GM12878 (cell line): ENCODE measurements around the gene AHCYL2. TPM values are rescaled to one million over a fixed set of nuclear protein-coding genes. Genes with fewer than 3 reads are reported as not detected.

Source experiments
- ATAC-seq: fragments of 200-7000 bp; cut with Tn5 transposase; 3 replicates; pipeline ENCODE4 v1.9.1; 2020; ENCODE audit warnings: mild to moderate bottlenecking, moderate library complexity
- BruUV-seq: library from RNA; stranded (reverse); fragments of 400-500 nt; replicated peaks from 2 replicates; lab custom pipeline; 2021; lab: Mats Ljungman, UMichigan
- CTCF ChIA-PET: fragments of 300-600 bp; sonication (Branson Sonifier 250); formaldehyde crosslinking; extraction: SDS; loops from one replicate; lab custom pipeline; 2021; ENCODE audit warnings: inconsistent platforms; lab: Yijun Ruan, JAX
- POLR2A ChIA-PET: fragments of 350-600 bp; formaldehyde crosslinking; extraction: SDS; loops from one replicate; lab custom pipeline; 2021; ENCODE audit warnings: inconsistent platforms; lab: Charles Lee
- RAD21 ChIA-PET: fragments of 300-600 bp; sonication (Branson Sonifier 250); formaldehyde crosslinking; loops from one replicate; lab custom pipeline; 2023; ENCODE audit warnings: antibody characterized with exemption; ENCODE audit not compliant: unreplicated experiment; lab: Charles Lee
- SMC1A ChIA-PET: fragments of 300-600 bp; sonication (Branson Sonifier 250); formaldehyde crosslinking; loops from one replicate; lab custom pipeline; 2023; ENCODE audit not compliant: unreplicated experiment, uncharacterized antibody; lab: Charles Lee
- DNase-seq: peaks from one replicate; pipeline ENCODE4 v3.0.0-alpha.2; 2011; ENCODE audit warnings: low read depth, low spot score
- FAIRE-seq: peaks from 3 replicates; lab custom pipeline; 2011; peaks lifted over from hg19 to GRCh38; lab: Jason Lieb, UNC
- H2AFZ ChIP-seq: 2 replicates; pipeline ENCODE4 v1.6.0; 2011; ENCODE audit warnings: low read depth, low read length, control low read depth; ENCODE audit not compliant: control insufficient read depth
- H3K27ac ChIP-seq: 2 replicates; pipeline ENCODE4 v1.5.1; 2011; ENCODE audit warnings: control low read depth; ENCODE audit not compliant: control insufficient read depth, insufficient read depth
- H3K27me3 ChIP-seq, 2 experiments: replicated peaks in 1 of 2; 2 replicates each; pipeline versions ENCODE4 v1.6.0 to v1.6.1; 2011; ENCODE audit warnings: low read length in 1 of 2; ENCODE audit not compliant: control insufficient read depth in 2 of 2, insufficient read depth in 2 of 2
- H3K36me3 ChIP-seq, 2 experiments: 2 replicates each; pipeline ENCODE4 v1.5.1; 2011; ENCODE audit warnings: low read length in 1 of 2; ENCODE audit not compliant: control insufficient read depth in 2 of 2, insufficient read depth in 2 of 2
- H3K4me1 ChIP-seq: 2 replicates; pipeline ENCODE4 v1.6.1; 2011; ENCODE audit warnings: mild to moderate bottlenecking, low read length, moderate library complexity, mixed read lengths; ENCODE audit not compliant: control insufficient read depth, insufficient read depth
- H3K4me2 ChIP-seq: 2 replicates; pipeline ENCODE4 v1.6.0; 2011; ENCODE audit warnings: control low read depth; ENCODE audit not compliant: control insufficient read depth, insufficient read depth
- H3K4me3 ChIP-seq: fragments of 200-600 bp; sonication (generic); 2 replicates; pipeline ENCODE4 v1.5.1; 2016
- H3K79me2 ChIP-seq: 2 replicates; pipeline ENCODE4 v1.6.0; 2011; ENCODE audit warnings: low read length; ENCODE audit not compliant: control insufficient read depth, insufficient read depth
- H3K9ac ChIP-seq: 2 replicates; pipeline ENCODE4 v1.8.0; 2011; ENCODE audit warnings: low read length, control low read depth, mixed read lengths; ENCODE audit not compliant: control insufficient read depth, insufficient read depth
- H3K9me3 ChIP-seq: replicated peaks from 3 replicates; pipeline ENCODE4 v1.5.1; 2011; ENCODE audit warnings: mild to moderate bottlenecking, low read length; ENCODE audit not compliant: control insufficient read depth, insufficient read depth
- H4K20me1 ChIP-seq: 2 replicates; pipeline ENCODE4 v1.6.0; 2011; ENCODE audit not compliant: control insufficient read depth, insufficient read depth
- BMI1 ChIP-seq: fragments of 450-650 bp; IDR thresholded peaks from 2 replicates; pipeline ENCODE4 v1.6.1; 2016; ENCODE audit warnings: mild to moderate bottlenecking, moderate library complexity, borderline replicate concordance
- EZH2 ChIP-seq: IDR thresholded peaks from 2 replicates; pipeline ENCODE4 v1.6.1; 2012; ENCODE audit warnings: low read depth, mild to moderate bottlenecking, control low read depth, inconsistent platforms, low read length, borderline replicate concordance; ENCODE audit not compliant: control insufficient read depth
- HCFC1 ChIP-seq: fragments of 150-350 bp; IDR thresholded peaks from 2 replicates; pipeline ENCODE4 v1.6.1; 2014; ENCODE audit warnings: low read length
- KLF5 ChIP-seq: fragments of 450-650 bp; IDR thresholded peaks from 2 replicates; pipeline ENCODE4 v1.6.1; 2014; ENCODE audit warnings: mild to moderate bottlenecking; ENCODE audit not compliant: partially characterized antibody
- PAX5 ChIP-seq: IDR thresholded peaks from 2 replicates; pipeline ENCODE4 v1.6.1; 2011; ENCODE audit warnings: low read depth, low read length, borderline replicate concordance
- RAD51 ChIP-seq: fragments of 450-650 bp; IDR thresholded peaks from 2 replicates; pipeline ENCODE4 v1.6.1; 2016; ENCODE audit warnings: moderate library complexity, mild to moderate bottlenecking, inconsistent platforms
- RBBP5 ChIP-seq: fragments of 200-600 bp; sonication (generic); conservative IDR thresholded peaks from 2 replicates; pipeline ENCODE4 v1.6.1; 2016
- SKIL ChIP-seq: fragments of 450-650 bp; IDR thresholded peaks from 2 replicates; pipeline ENCODE4 v1.6.1; 2017; ENCODE audit warnings: mild to moderate bottlenecking, low read depth, inconsistent platforms; ENCODE audit not compliant: poor library complexity, severe bottlenecking
- ZNF24 ChIP-seq: fragments of 450-650 bp; IDR thresholded peaks from 2 replicates; pipeline ENCODE4 v1.6.1; 2017; ENCODE audit warnings: antibody characterized with exemption, mild to moderate bottlenecking
- ZNF622 ChIP-seq: fragments of 450-650 bp; IDR thresholded peaks from 2 replicates; pipeline ENCODE4 v1.6.1; 2017; ENCODE audit warnings: mild to moderate bottlenecking, inconsistent platforms
- whole genome bisulfite sequencing: methylation state at CpG from one replicate; pipeline ENCODE4 v1.1.6; 2016; ENCODE audit warnings: low lambda C conversion rate; ENCODE audit not compliant: insufficient replicate concordance, insufficient coverage; ENCODE audit errors: missing lambda C conversion rate; 5-methylcytosine and 5-hydroxymethylcytosine counted together
- in situ Hi-C: fragments of 300-500 bp; cut with MboI; formaldehyde crosslinking; loops from 9 replicates; pipeline ENCODE4 v1.14.3; 2018; ENCODE audit warnings: mixed read lengths
- intact Hi-C: fragments of 100-400 bp; cut with micrococcal nuclease; formaldehyde crosslinking; loops from one replicate; pipeline ENCODE4 v1.14.2; 2022; ENCODE audit not compliant: unreplicated experiment
- polyA plus RNA-seq, 11 experiments: library from polyadenylated mRNA; depleted of rRNA in 4 of 11; unstranded in 6 of 11; stranded (reverse) in 5 of 11; fragments of >200 nt; fragmentation: Nextera tagmentation in 4 of 11; fragmentation: Illumina TruSeq in 1 of 11; extraction: Ambion mirVana in 4 of 11; extraction: Trizol in 1 of 11; gene quantifications; 1 replicate in 1 of 11; 2 replicates in 10 of 11; pipeline versions ENCODE4 v1.2.1 to v1.2.3, GENCODE V29; 2011 to 2016; ENCODE audit warnings: inconsistent platforms in 2 of 11, missing spikeins in 2 of 11, low read depth in 1 of 11
- total RNA-seq, 4 experiments: library from RNA; depleted of rRNA in 3 of 4; stranded (reverse); fragments of >200 nt in 3 of 4; fragmentation: Illumina TruSeq in 1 of 4; extraction: Trizol in 1 of 4; gene quantifications; 2 replicates each; pipeline versions ENCODE4 v1.2.1 to v1.2.3, GENCODE V29; 2013 to 2021

AHCYL2 gene
- total and polyA plus RNA-seq, 10 of the 15 experiments (the other 5 are each of a cell fraction or from before 2014, with no cell fraction given) = 1.7 to 29.1 (median 5.4) TPM

DNA sequence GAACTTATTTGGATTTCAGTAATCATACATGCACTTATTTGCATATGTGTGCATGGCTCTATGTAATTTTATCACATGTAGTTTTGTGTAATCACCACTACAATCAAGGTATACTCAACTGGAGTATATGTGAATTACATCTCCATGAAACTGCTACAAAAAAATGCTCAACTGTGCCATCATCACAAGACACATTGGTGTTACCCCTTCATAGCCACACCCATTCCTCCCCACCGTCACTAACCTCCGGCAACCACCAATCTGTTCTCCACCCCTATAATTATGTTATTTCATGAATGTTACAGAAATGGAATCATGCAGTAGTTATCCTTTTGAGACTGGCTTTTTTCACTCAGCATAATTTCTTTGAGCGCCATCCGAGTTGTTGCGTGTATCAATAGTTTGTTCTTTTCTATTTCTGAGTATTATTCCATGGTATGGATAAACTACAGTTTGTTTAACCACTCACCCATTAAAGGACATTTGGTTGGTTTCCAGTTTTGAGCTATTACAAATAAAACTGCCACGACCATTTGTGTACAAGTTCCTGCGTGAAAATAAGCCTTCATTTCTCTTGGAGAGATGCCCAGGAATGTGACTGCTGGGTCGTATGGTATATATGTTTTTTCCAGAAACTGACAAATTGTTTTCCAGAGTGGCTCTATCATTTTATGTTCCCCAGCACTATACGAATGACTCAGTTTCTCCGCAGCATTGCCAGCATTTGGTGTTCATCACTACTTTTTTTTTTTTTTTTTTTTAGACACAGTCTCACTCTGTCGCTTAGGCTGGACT, 47.7 kb upstream of the AHCYL2 start:
- H3K9ac ChIP-seq = no peak overlapping the region
- no peak overlapping the region for H3K4me2 ChIP-seq
- no peaks in the 10 kb centered on the region for H3K27me3 ChIP-seq
- no peaks in the 10 kb centered on the region for H4K20me1 ChIP-seq
- ATAC-seq (no peak; the same call in 2 of the 3 replicates), DNase-seq (no peak), FAIRE-seq (no peak)
- ChIA-PET SMC1A (interaction anchor here (1.0 kb wide), 1 partner anchor 14 kb away, joined by 3 read pairs; no protein-coding TSS in a partner anchor), RAD21 (interaction anchor here (0.6 kb wide), 1 partner anchor 45 kb away, joined by 3 read pairs; no protein-coding TSS in a partner anchor), CTCF (no interaction called here), POLR2A (no interaction called here)
- no peak overlapping the region for H3K27ac ChIP-seq
- BruUV-seq = no TSS peak
- H3K79me2 ChIP-seq = no peaks in the 10 kb centered on the region
- intact Hi-C loops = no loop called here
- in situ Hi-C loops = no loop called here
- no peak overlapping the region for H2AFZ ChIP-seq
- 84% methylated on average over 11 of the region's 11 CpGs for WGBS
- no peaks in the 10 kb centered on the region for H3K4me1 ChIP-seq
- no peak overlapping the region for H3K4me3 ChIP-seq
- no peak for TF ChIP-seq ZNF622
- TF ChIP-seq EZH2 = no peak
- H3K36me3 ChIP-seq = no peaks in the 10 kb centered on the region
- H3K9me3 ChIP-seq = no peaks in the 10 kb centered on the region

- no peak overlapping the region for H3K4me2 ChIP-seq
- DNase-seq = no peak
- H3K4me1 ChIP-seq = peaks cover 8% of the 10 kb centered on the region
- BruUV-seq = no TSS peak
- WGBS = 77% methylated on average over 6 of the region's 6 CpGs
- H3K36me3 ChIP-seq = no peaks in the 10 kb centered on the region
- H2AFZ ChIP-seq = no peak overlapping the region
- no peaks in the 10 kb centered on the region for H4K20me1 ChIP-seq
- CTCF ChIA-PET = interaction anchor here (1.0 kb wide), 1 partner anchor 21 kb away, joined by 5 read pairs; no protein-coding TSS in a partner anchor
- in situ Hi-C loops (no loop called here), intact Hi-C loops (no loop called here)
- FAIRE-seq = no peak
- H3K9ac ChIP-seq = no peak overlapping the region
- H3K27ac ChIP-seq = no peak overlapping the region
- no peaks in the 10 kb centered on the region; the same call in 1 of the 2 replicates for H3K79me2 ChIP-seq
- SMC1A ChIA-PET = interaction anchor here (0.8 kb wide), 1 partner anchor 48 kb away, joined by 3 read pairs; no protein-coding TSS in a partner anchor
- no peak for ATAC-seq
- no peaks in the 10 kb centered on the region for H3K9me3 ChIP-seq
- H3K27me3 ChIP-seq = 0 out of 4 replicates have a peak, but pooled peaks cover 0 to 1% of the 10 kb centered on the region in 2 experiments
- H3K4me3 ChIP-seq = no peak overlapping the region
- RAD21 ChIA-PET = no interaction called here
- POLR2A ChIA-PET = interaction anchor here (0.5 kb wide), 1 partner anchor 28 kb away, joined by 5 read pairs; no protein-coding TSS in a partner anchor
- TF ChIP-seq BMI1 (no peak), PAX5 (no peak), ZNF24 (no peak), KLF5 (no peak), RBBP5 (no peak), HCFC1 (no peak), RAD51 (no peak), SKIL (no peak)
These were observed 39.7 kb upstream of the AHCYL2 start for GRCh38 chr7:129184981-129185670.
